Activated effector memory CD4-positive, alpha-beta T cell treated with Interleukin-2 at 50 U/mL for 16 hours (primary cell): ENCODE results near the gene PPP3R1.

Experiments used
- DNase-seq: peaks from one replicate; pipeline ENCODE4 v3.0.0-alpha.2; 2020

PPP3R1 gene

DNA sequence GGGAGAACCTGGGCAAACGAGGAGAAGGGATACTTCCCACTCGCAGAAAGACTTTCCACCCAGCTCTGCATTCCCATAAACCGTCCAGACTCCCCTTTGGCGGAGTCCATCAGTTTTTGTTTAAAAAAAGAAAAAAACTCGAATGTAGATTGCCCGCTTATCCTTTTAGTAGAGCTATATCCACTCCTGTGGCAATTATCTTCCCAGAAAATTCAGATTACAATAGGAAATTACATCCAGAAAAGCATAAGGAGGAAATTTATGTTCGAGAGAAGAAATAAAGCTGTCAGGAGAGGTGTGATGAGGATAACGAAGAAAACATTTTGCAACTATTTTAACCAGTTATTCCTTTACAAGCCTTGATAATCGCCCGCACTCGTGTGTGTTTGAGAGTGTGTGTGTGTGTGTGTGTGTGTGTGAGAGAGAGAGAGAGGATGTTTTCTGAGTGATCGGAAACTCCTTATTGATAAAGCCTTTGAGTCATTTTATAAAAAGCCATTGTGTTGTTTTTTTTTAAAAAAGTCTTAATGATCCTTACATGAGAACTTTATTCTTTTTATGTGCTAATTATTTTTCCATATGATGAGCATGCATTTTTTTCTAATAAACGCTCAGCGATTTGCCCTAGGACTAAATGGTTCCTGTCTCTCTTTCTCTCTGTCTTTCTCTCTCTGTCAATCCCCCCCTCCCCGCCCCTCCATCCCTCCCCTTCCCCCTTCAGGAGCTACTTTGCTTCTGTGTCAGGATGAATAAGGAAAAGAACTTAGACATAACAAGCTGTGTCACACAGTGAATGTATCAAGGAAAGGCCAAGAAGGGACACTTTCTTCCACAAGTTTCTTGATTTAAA is 1.1 kb upstream of the PPP3R1 start:
- peak; percentile 12 for DNase-seq

DNA sequence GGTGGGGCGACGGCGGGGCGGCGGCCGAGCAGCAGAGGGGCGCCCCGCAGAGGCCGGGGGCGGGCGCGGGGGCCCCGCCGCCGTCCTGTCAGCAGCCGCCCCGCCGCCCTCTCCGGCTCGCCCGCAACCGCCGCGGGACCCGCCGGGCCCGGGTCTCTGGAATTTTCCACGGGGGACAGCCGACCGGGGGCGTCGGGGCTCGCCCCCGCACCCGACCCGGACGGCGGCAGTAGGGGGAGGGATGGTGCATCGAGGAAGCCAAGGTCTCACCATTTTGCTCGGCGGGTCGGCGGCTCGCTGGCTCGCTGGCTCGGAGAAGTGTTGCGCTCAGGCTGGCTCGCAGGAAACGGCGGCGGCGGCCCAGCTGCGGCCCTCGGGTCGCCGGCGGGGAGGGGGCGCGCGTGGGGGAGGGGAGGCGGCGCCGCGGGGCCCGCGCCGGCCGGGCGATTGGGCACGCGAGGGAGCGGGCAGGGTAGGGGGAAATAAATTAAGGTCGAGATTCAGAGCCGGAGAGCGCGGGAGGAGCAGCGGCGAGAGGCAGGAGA is 405 bp downstream of the PPP3R1 start:
- peak; percentile 40 for DNase-seq

DNA sequence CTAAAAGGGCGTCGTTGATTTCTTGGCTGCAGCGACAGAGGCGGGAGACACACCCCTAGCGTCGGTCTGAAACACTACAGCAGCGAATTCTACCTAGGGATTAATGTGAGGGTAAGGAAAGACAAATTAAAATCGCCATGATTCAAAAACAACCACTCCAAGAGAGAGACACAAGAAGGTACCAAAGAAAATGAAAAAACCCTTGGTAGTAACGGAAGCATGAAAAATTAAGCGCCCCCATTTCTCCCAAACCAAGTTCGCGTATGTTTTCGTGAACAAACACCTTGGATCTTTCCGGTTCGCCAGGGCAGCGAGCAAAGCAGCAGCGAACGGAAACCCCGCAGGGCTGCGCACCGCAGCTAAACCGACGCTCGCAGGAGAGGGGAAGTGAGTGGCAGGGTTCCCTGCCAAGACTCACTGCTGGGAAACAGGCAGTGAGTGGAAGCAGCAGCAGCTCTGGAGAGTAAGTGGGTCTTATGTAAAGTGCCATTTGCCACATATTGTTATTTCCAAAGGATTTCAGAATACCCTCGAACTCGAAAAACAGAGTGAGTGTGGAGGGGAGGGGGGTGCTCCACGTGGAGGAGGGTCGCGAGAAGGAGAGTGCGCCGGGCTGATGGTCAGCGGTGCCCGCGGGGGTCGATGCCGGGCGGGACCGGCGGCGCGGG is 1.0 kb downstream of the PPP3R1 start:
- peak; percentile 62 for DNase-seq

DNA sequence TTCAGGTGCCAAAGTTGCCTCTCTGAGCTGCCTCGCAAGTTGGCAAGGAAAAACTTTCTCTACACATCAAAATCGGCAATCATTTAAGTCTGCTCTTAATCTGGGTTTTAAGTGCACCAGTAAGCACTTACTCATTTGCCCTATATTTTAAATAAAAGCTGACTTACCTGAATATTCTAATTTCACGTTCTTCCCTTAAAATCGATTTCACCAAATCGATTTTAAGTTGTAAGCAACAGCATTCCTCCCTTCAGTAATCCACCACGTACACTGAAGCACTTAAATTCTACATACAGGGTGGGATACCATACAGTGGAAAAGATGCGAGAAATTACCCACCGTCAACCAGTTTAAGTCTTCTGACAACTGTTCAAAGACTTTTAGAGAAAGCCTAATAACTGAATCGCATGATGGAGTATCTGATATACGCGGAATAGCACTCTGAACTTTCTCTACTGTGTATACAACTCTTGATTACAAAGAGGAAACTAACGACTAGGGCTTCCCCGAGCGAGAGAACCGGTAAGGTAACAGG is 1.6 kb downstream of the PPP3R1 start:
- DNase-seq, result no peak

DNA sequence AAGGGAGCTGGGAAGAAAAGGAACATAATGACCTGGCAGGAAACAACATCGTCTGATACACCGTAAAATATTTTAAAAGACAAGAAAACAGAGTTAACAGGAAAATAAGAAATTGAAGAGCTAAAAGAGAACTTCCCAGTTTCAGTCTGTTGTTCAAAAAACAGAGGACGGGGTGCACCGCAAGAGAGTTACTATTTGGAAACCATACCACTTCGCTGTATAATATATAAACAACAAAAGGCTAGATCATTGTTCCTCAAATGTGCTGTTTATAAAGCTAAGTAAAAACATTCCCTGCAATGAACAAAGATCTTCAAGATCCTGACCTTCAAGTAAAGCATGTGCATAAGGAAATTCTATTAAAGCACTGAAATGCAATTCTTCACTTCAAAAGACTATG is 2.1 kb downstream of the PPP3R1 start:
- no peak for DNase-seq

DNA sequence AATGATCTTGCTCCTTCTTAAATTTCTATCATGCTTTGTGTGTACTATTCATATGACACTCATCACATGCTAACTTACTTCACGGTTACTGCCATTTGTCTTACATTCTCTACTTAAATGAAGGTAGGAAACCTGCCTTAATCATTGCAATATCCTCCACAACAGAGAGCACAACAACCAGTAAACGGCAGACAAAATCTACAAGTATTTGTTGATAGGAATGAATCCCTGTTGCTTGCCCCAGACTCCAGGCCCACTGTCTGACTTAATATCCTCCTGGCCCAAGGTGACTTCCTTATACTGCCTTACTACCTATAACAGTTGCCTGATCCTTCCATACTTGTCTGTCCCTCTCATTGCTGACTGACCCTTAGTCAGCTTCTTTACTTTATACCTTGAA is 3.5 kb downstream of the PPP3R1 start:
- no peak for DNase-seq

DNA sequence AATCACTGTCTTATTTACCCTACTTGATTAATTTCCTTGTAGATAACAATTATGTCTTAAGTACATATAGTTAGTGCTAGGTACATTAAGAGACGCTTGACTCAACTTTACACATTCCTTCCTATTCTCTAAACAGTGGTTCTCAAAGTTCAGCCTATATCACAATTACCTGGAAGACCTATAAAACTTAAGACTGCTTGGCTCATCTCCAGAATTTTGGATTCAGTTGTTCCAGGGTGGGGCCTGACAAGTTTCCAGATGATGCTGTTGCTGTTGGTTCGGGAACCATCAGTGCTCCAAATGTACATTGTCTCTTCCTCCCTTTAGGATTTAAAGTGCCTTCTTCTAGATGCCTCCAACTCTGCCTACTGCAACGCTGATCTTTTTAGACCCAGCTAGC is 4.0 kb downstream of the PPP3R1 start:
- DNase-seq, result no peak

DNA sequence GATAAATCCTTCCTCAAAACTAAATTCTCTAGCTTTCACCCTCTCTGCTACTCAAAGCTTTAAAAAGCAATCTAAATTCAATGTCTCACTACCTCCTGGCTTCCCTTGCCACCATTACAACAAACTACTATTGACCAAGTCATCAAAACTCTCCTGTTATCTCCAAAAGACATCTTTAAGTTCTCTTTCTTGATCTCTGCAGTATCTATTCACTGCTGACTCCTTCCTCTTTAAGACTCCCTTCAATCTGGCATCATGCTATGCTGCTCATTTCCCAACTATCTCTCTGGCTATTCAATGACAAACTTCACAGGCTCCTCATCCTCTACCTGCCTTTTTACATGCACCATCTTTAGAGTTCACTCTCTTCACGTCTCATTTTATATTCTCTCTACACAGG is 5.9 kb downstream of the PPP3R1 start:
- no peak for DNase-seq

DNA sequence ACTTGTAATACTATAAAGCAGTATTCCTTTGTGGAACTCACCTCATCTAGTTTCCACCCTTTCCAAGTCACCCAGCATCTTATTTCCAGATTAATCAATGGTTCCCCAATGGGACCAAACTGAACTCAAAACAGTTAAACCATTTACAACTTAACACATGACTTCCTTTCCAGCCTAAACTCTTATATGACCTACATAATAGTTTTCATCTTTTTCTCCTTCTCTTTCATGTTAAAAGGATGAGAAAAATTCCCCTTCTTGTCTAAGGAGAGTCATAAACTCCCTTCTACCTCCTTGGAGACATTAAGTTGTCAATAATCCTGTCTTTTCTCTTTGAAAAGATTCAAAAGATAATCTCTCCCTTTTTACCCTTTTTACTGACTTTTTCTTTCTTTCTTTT is 6.7 kb downstream of the PPP3R1 start:
- no peak for DNase-seq

DNA sequence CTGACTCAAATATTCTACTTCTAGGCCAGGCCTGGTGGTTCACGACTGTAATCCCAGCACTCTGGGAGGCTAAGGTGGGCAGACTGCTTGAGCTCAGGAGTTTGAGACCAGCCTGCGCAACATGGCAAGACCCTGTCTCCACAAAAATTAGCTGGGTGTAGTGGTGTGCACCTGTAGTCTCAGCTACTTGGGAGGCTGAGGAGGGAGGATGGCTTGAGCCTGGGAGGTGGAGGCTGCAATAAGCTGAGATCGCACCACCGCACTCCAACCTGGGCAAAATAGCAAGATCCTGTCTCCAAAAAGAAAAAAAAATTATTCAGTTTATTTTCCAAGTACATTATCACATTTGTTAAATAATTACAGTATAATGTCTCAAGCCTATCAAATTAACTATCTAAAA is 7.3 kb downstream of the PPP3R1 start:
- DNase-seq, result no peak

DNA sequence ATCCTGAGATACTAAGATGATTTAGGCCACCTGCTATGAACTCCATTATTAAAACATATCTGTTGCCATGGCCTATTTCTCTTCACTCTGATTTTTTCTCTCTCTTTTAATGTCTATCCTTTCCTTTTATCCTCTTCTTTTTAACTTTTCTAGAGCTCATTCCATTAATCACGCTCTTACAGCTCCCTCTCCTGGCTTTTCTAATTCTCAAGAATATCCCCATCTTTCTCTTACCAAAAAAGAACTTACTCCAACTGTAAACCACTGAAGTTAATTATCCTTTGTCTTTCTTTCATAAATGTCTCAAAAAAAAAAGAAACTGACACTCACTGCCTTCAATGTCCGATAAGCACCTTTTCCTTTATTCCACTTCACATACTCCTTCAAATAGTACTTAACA is 7.9 kb downstream of the PPP3R1 start:
- DNase-seq, result no peak

DNA sequence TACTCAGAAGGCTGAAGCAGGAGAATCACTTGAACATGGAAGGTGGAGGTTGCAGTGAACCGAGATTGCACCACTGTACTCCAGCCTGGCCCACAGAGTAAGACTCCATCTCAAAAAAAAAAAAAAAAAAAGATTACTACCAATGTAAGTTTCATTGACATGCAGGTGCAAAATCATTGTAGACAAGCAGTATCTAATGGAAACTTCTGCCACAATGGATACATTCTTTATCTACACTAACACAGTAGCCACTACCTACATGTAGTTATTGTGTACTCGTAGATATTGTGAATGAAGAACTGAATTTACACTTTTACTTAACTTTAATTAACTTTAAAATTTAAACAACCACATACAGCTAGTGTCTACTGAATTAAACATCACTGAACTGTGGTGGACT is 10.6 kb downstream of the PPP3R1 start:
- DNase-seq, result no peak

DNA sequence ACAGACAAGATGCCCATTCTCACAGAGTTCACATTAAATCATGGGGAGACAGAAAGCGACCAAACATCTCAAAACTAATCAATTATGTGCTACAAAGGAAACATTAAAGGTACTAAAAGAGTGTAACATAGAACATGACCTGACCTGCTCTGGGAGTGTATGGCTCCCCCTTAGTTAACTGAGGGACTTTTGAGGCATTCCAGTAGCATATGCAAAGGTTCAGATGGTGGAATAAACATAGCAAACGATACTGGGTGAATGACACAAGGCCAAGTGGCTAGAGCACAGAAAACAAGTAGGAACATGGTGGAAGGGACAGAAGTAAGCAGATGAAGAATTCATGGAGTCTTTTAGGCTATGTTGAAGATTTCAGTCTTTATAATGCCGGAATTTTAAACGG is 11.9 kb downstream of the PPP3R1 start:
- DNase-seq, result no peak

DNA sequence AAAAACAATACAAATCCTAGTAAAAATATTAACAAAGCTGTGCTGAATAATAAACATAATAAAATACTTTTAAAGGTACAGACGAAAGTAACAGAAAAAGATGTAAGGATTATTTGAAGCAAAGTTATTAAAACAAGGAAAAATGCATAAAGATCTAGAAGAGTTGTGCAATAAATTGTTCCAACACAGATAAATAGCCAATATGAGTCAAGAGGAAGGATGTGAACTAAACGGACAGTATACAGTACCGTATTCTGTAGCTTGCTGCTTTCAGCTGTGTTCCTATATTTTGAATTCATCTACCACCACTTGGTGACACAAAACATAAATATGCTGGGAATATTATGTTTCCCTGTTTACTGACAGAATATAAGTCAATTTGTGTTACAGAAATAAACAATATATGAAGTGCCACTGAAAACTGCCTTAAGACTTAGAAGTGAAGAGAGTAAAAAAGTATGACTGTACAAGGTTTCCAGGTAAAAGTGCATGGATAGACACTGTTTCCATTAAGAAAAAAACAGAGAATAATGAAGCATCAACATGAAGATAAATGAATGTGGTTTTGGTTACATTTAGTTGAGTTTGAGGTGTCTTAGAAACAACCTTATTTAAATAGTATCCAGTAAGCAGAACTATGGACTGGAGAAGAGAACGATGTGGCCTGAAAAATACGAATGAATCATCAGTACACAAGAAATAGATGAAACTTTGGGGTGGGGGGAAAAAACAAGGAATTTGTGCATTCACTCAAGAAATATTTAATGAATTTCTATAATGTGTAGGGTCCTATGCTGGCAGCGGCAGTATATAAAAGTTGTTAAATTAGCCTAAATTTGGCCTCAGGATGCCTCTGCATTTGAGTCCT is 13.1 kb downstream of the PPP3R1 start:
- DNase-seq, result no peak

DNA sequence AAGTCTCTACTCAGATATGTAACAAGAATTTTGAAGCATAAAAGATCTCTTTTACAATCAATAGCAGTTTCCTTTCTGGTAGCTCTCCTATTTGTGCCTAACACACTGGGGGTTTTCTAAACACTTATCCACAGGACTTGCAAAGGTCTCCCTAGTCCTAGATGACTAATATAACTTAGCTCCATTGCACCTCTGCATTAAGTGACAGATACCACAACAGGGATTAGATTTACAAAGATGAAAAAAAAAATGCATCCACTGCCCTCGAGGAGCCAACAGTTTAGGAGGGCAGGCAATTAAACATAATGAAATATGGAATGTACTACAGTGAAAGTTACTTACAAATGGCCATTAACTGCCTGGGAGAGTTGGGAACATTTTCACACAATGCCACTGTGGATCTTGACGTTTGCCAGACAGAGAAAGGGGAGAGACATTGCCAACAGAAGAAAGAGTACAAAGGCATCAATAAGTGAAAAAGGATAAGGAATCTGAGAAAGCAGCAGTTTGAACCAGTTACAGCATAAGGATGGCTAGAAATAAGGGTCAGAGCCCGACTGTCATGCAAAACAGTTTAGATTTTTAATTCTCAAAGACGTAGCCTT is 14.3 kb downstream of the PPP3R1 start:
- DNase-seq, result no peak

DNA sequence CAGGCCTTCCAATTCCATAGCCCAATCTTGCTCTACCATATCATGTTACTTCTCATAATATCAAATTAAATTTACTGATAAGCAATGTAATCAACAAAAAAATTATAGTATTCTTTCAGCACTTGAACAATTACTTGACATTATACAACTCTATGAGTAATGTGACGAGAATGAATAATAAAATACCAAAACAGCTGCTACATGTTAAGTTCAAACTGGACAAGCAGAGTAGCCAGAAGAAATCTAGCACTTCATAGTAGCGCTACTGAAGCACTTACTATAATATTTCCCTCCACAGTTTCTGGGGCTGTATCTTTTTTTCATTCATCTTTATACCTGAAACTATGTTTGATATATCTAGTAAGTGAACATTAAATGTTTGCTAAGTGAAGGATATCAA is 14.9 kb downstream of the PPP3R1 start:
- no peak for DNase-seq

DNA sequence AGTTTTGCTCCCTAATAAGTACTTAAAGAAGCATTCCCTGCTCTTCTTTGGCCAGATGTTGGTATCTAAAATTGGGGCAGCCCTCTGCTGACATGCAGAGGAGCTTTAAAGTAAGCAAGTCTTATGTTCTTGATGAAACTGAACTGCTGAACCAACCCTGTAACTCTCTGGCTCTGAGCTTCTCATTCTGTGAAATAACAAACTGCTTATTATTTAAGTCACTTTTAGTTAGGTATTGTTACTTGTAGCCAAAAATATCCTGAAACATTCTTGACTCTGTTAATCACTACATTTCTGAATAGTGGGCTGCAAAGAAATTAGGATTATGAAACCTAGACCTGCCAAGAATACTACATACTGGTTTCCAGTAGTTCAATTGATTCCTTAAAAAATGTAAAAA is 15.5 kb downstream of the PPP3R1 start:
- DNase-seq, result no peak

DNA sequence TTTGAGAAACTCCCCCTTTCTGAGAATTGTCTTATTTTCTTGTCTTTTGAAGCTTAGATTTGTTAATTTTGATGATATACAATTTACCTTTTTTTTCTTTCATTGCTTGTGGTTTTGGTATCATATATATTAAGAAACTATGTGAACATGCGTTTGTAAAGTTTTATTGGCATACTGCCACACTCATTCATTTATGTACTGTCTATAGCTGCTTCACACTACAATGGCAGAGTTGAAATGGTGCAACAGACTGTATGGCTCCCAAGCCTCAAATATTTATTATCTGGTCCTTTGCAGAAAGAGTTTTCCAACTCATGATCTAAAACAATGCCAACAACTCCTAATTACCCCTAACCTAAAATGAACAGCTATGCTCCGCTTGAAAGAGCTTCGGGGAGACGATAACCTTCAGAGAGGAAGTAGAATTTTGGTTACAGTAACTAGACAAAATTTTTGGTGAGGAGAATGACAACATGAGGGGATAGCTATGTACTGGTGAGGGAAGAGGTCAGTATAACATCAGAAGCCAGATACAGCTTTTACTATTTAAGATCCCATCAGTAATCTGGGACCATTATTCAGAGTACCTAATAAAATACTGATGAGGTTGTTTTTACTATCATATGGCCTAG is 16.1 kb downstream of the PPP3R1 start:
- no peak for DNase-seq

DNA sequence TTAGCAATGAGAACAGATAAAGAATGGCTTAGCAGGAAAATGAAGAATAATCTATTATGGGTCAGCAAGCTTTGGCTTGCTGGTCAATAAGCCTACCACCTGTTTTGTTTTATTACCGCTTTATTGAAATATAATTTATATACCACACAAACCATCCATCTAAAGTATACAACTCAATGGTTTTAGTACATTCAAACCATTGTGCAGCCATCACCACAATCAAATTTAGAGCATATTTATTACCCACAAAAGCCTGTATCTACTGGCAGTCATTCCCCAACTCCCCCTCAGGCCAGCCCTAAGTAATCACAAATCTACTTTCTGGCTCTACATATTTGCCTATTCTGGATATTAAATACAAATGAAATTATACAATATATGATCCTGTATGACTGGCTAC is 17.2 kb downstream of the PPP3R1 start:
- no peak for DNase-seq

DNA sequence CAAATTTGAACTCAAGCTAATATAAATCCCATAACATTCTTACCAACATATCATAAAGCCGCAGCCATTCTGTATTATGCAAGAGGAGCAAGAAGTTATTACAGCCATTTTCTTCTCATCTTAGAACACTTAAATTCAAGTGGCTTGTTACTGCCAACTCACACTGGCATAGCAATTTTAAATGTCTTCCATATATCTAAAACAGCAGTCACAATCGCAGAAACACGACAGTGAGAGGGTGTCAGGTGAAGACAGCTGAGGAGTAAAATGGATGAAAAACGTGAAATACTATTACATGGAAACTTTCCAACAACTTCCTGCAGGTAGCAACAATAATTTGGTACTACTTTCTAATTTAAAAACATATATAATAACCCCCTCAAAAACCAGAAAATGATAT is 17.9 kb downstream of the PPP3R1 start:
- DNase-seq, result no peak

DNA sequence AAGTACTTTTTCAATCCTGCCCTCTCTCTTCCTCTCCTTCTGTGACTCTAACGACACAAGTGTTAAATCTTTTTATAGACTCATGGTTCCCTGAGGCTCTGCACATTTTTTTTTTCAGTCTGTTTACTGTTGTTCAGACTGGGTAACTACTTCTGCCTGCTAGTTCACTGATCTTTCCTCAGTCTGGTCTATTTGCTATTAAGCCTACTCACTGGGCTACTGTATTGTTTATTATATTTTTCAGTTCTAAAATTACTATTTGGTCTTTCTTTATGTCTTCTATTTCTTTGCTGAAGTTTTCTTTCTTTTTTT is 21.3 kb downstream of the PPP3R1 start:
- DNase-seq, result no peak
